Measurements from ENCODE around the gene DYNC2H1.

The DYNC2H1 gene

GRCh38 chr11:103284260-103284659 lies 175.0 kb downstream of the DYNC2H1 start:
- DNase-seq (ENCODE audit: low read depth) = no peak

- DNase-seq (ENCODE audit: low read depth) = no peak
Measured at GRCh38 chr11:103294516-103294915, 185.3 kb downstream of the DYNC2H1 start.

GRCh38 chr11:103295704-103296103 lies 186.5 kb downstream of the DYNC2H1 start:
- no peak for DNase-seq (ENCODE audit: low read depth)

GRCh38 chr11:103297900-103298299 lies 188.7 kb downstream of the DYNC2H1 start:
- DNase-seq (ENCODE audit: low read depth) = no peak

- DNase-seq (ENCODE audit: low read depth) = no peak
Measured at GRCh38 chr11:103315248-103315647, 206.0 kb downstream of the DYNC2H1 start.

GRCh38 chr11:103317118-103317517 lies 207.9 kb downstream of the DYNC2H1 start:
- DNase-seq (ENCODE audit: low read depth) = no peak

GRCh38 chr11:103322821-103323220 lies 213.6 kb downstream of the DYNC2H1 start:
- DNase-seq (ENCODE audit: low read depth) = no peak

GRCh38 chr11:103325686-103326069 lies 216.5 kb downstream of the DYNC2H1 start:
- no peak for DNase-seq (ENCODE audit: low read depth)

GRCh38 chr11:103326070-103326794 lies 217.0 kb downstream of the DYNC2H1 start:
- DNase-seq (ENCODE audit: low read depth) = no peak

GRCh38 chr11:103327721-103328120 lies 218.5 kb downstream of the DYNC2H1 start:
- DNase-seq (ENCODE audit: low read depth) = no peak

- no peak for DNase-seq (ENCODE audit: low read depth)
Measured at GRCh38 chr11:103332409-103332808, 223.2 kb downstream of the DYNC2H1 start.

- no peak for DNase-seq (ENCODE audit: low read depth)
Measured at GRCh38 chr11:103338621-103339484, 229.6 kb downstream of the DYNC2H1 start.

GRCh38 chr11:103339485-103339857 lies 230.2 kb downstream of the DYNC2H1 start:
- no peak for DNase-seq (ENCODE audit: low read depth)

GRCh38 chr11:103340956-103341355 lies 231.7 kb downstream of the DYNC2H1 start:
- no peak for DNase-seq (ENCODE audit: low read depth)

- no peak for DNase-seq (ENCODE audit: low read depth)
Measured at GRCh38 chr11:103344886-103345285, 235.7 kb downstream of the DYNC2H1 start.

GRCh38 chr11:103349595-103349994 lies 240.4 kb downstream of the DYNC2H1 start:
- DNase-seq (ENCODE audit: low read depth) = no peak

- DNase-seq (ENCODE audit: low read depth) = no peak
Measured at GRCh38 chr11:103354656-103355055, 245.4 kb downstream of the DYNC2H1 start.

GRCh38 chr11:103358251-103358650 lies 249.0 kb downstream of the DYNC2H1 start:
- DNase-seq (ENCODE audit: low read depth) = no peak

GRCh38 chr11:103359216-103359615 lies 250.0 kb downstream of the DYNC2H1 start:
- no peak for DNase-seq (ENCODE audit: low read depth)

GRCh38 chr11:103364687-103365086 lies 255.5 kb downstream of the DYNC2H1 start:
- DNase-seq (ENCODE audit: low read depth) = no peak

- no peak for DNase-seq (ENCODE audit: low read depth)
Measured at GRCh38 chr11:103367650-103368049, 258.4 kb downstream of the DYNC2H1 start.

GRCh38 chr11:103368145-103368544 lies 258.9 kb downstream of the DYNC2H1 start:
- no peak for DNase-seq (ENCODE audit: low read depth)

GRCh38 chr11:103370076-103370475 lies 260.9 kb downstream of the DYNC2H1 start:
- no peak for DNase-seq (ENCODE audit: low read depth)
